ENCODE results near the gene OLFM4.
"Not testable (repeated sequence)": the region's sequence is repeated elsewhere in the genome, so short reads cannot be mapped to it uniquely, and the experiment has no call there.

The OLFM4 gene

GRCh38 chr13:53028637-53029203 is at the start of gene OLFM4:
OLFM4 (plus strand) TSS chr13:53028813; CDS start chr13:53028837, 24 bp downstream.
- no peak for DNase-seq (ENCODE audit: low spot score)

- DNase-seq (ENCODE audit: low spot score): no peak
These were observed 49.6 kb upstream of the OLFM4 start for GRCh38 chr13:52978989-52979388.

GRCh38 chr13:52980695-52981094 is 47.9 kb upstream of the OLFM4 start:
- no peak for DNase-seq (ENCODE audit: low spot score)

GRCh38 chr13:52983836-52984235 is 44.8 kb upstream of the OLFM4 start:
- DNase-seq (ENCODE audit: low spot score): no peak

- DNase-seq (ENCODE audit: low spot score): no peak
These were observed 43.7 kb upstream of the OLFM4 start for GRCh38 chr13:52984881-52985363.

GRCh38 chr13:52991344-52992020 is 37.1 kb upstream of the OLFM4 start:
- DNase-seq (ENCODE audit: low spot score): no peak

- no peak for DNase-seq (ENCODE audit: low spot score)
These were observed 36.5 kb upstream of the OLFM4 start for GRCh38 chr13:52992110-52992509.

- no peak for DNase-seq (ENCODE audit: low spot score)
These were observed 34.6 kb upstream of the OLFM4 start for GRCh38 chr13:52994051-52994450.

GRCh38 chr13:52994865-52995264 is 33.7 kb upstream of the OLFM4 start:
- DNase-seq (ENCODE audit: low spot score): no peak

- DNase-seq (ENCODE audit: low spot score): no peak
These were observed 32.7 kb upstream of the OLFM4 start for GRCh38 chr13:52995946-52996345.

GRCh38 chr13:52997951-52998876 is 30.4 kb upstream of the OLFM4 start:
- no peak for DNase-seq (ENCODE audit: low spot score)

- DNase-seq (ENCODE audit: low spot score): no peak
These were observed 29.4 kb upstream of the OLFM4 start for GRCh38 chr13:52999093-52999696.

- DNase-seq (ENCODE audit: low spot score): no peak
These were observed 27.0 kb upstream of the OLFM4 start for GRCh38 chr13:53001444-53002225.

- no peak for DNase-seq (ENCODE audit: low spot score)
These were observed 24.0 kb upstream of the OLFM4 start for GRCh38 chr13:53004573-53004972.

GRCh38 chr13:53005626-53006025 is 23.0 kb upstream of the OLFM4 start:
- no peak for DNase-seq (ENCODE audit: low spot score)

GRCh38 chr13:53007872-53008271 is 20.7 kb upstream of the OLFM4 start:
- no peak for DNase-seq (ENCODE audit: low spot score)

GRCh38 chr13:53010374-53011105 is 18.1 kb upstream of the OLFM4 start:
- DNase-seq (ENCODE audit: low spot score): no peak

GRCh38 chr13:53012707-53013106 is 15.9 kb upstream of the OLFM4 start:
- DNase-seq (ENCODE audit: low spot score): no peak

- DNase-seq (ENCODE audit: low spot score): no peak
These were observed 15.5 kb upstream of the OLFM4 start for GRCh38 chr13:53013113-53013512.

GRCh38 chr13:53014018-53014417 is 14.6 kb upstream of the OLFM4 start:
- DNase-seq (ENCODE audit: low spot score): not testable (repeated sequence)

All from hematopoietic multipotent progenitor cell treated with erythropoietin and hydrocortisone succinate and interleukin-3 and kit ligand, for 15 days (in vitro differentiated cells).